ENCODE results near the gene TRIM28.

TRIM28 gene

DNA sequence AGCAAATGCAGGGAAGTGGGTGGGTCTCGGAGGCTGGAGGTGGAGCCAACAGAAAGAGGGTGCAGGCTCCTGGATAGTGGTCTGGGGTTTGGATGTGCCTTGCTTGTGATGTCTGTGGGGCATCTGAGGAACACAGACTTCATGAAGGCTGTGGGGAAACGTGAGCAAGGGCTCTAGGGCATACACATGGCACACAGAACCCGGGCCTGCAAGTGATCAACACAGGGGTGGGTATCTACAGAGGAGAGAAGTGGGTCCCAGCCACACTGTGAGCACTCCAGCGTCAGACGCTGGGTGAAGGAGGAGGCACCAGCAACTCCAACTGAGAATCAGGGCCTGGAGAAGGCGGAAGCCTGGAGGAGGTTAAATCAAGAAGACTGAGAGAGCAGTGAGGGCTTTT lies 20.0 kb downstream of the TRIM28 start:
- TF ChIP-seq ZFX (IDR thresholded peaks at IDR 0.05), result no peak
- TF ChIP-seq, protein P1, sequence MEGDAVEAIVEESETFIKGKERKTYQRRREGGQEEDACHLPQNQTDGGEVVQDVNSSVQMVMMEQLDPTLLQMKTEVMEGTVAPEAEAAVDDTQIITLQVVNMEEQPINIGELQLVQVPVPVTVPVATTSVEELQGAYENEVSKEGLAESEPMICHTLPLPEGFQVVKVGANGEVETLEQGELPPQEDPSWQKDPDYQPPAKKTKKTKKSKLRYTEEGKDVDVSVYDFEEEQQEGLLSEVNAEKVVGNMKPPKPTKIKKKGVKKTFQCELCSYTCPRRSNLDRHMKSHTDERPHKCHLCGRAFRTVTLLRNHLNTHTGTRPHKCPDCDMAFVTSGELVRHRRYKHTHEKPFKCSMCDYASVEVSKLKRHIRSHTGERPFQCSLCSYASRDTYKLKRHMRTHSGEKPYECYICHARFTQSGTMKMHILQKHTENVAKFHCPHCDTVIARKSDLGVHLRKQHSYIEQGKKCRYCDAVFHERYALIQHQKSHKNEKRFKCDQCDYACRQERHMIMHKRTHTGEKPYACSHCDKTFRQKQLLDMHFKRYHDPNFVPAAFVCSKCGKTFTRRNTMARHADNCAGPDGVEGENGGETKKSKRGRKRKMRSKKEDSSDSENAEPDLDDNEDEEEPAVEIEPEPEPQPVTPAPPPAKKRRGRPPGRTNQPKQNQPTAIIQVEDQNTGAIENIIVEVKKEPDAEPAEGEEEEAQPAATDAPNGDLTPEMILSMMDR (conservative IDR thresholded peaks at IDR 0.05), result no peak
- H3K27ac ChIP-seq, result no peak overlapping the region

DNA sequence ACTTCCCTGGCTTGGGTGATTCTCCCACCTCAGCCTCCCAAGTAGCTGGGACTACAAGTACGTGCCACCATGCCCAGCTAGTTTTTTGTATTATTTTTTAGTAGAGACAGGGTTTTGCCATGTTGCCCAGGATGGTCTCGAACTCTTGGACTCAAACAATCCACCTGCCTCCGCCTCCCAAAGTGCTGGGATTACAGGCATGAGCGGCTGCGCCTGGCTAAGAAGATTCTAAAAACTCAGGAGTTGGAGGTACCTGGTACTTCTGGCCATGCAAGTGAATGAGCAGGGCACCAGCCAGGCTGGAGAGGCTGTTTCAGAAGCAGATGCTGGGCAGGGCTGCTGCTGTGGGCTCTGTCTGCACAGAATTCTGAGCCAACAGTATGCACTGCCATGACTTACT lies 23.1 kb downstream of the TRIM28 start:
- H3K27ac ChIP-seq, result no peak overlapping the region
- TF ChIP-seq ZFX (IDR thresholded peaks at IDR 0.05), result no peak
- TF ChIP-seq, protein P1 (conservative IDR thresholded peaks at IDR 0.05), result no peak

DNA sequence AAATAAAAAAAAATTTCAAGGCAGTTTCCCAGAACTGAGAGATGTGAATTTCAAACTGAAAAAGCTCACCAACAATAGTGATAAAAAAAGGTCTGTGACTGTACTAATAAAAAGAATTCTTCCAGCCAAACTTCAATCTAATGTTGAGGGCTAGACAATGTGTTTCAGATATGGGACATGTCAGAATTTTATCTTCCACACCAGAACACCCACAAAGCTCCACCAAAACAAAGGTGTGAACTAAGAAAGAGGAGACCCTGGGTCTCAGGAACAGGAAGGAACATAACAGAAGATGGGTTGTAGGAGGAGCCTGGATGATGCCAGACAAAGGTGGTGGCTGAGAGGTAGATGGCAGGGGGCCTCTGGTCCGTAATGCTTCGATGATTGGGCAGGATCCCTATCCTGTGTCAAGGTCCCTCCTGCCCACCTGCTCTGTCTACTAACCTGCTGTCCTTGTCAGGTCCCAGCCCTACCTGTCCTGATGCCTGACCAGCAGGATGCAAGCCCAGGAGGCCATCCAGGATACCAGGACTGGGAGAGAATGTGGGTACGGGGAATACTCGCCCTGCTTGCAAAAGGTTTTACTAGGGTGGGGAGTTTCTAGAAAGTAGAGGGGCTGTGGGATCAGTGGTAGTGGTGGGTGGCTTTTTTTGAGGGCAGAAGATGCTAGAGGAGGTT lies 24.7 kb downstream of the TRIM28 start:
- TF ChIP-seq, protein P1 (conservative IDR thresholded peaks at IDR 0.05), result no peak
- TF ChIP-seq ZFX (IDR thresholded peaks at IDR 0.05), result no peak
- no peak overlapping the region for H3K27ac ChIP-seq

DNA sequence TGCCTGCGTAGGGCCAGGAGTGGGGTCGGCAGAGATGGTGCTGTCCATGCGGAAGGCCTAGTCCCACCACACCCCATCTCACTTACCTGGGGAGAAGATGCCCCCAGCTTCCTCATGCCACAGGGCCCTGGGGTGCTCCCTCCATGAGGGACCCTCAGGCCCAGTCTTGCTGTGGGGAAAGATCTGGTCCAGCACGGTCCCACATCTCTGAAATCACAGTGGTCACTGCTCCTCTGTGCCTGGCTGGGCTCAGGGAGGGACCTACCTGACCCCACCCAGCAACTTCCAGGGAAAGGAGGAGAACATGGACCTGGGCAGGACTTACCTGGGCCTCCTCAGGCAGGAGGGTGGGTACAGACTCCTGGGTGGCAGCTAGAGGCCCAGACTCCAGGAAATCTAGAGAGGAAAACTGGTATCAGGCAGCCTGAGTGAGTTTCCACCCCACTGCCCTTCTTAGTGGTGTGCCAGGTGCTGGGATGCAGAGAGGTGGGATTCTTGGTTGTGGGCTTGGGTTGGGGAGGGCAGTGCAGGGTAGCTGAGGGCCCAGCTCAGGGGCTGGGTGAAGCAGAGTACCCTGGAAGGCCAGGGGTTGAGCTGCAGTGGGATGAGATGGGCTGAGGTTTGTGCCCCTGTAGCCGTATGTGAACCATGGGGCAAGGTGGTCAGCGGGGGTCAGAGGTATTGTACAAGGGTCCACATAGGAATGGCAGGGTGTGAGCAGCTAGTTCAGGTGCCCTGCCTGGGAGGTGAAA lies 25.5 kb downstream of the TRIM28 start:
- H3K27ac ChIP-seq, result no peak overlapping the region
- no peak for TF ChIP-seq ZFX (IDR thresholded peaks at IDR 0.05)
- TF ChIP-seq, protein P1 (conservative IDR thresholded peaks at IDR 0.05), result no peak

DNA sequence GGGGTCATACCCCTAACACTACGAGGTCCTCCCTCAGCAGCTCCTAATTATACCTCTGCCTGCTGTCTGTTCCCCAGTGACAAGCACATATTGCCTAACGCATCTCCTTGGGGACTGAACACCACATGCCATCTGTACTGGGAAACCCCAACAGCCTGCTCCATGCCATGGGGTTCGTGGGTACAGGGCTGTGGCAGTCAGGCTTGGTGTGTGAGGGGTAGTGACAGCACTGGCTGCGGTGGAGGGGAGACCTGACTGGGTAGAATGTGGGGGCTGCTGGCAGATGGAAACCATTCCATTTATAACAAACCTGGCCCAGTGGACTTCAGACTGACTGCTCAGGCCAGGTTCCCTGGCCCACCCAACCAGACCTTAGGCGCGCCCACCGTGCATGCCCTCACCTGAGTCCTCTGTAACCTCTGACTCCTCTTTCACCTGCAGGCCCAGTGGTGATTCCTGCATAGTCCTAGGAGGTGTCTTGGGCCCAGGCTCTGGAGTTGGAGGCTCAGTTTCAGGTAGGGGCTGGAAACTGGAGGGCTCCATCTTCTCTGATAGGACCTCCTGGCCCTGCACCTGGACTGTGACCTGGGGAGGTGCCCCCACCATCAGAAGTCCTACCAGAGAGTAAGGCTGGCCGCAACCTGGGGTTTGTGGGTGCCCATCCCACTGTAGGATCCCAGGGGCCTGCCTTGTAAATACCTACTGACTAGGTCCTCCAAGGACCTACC lies 26.2 kb downstream of the TRIM28 start:
- TF ChIP-seq ZFX (IDR thresholded peaks at IDR 0.05), result no peak
- TF ChIP-seq, protein P1 (conservative IDR thresholded peaks at IDR 0.05), result no peak
- no peak overlapping the region for H3K27ac ChIP-seq

DNA sequence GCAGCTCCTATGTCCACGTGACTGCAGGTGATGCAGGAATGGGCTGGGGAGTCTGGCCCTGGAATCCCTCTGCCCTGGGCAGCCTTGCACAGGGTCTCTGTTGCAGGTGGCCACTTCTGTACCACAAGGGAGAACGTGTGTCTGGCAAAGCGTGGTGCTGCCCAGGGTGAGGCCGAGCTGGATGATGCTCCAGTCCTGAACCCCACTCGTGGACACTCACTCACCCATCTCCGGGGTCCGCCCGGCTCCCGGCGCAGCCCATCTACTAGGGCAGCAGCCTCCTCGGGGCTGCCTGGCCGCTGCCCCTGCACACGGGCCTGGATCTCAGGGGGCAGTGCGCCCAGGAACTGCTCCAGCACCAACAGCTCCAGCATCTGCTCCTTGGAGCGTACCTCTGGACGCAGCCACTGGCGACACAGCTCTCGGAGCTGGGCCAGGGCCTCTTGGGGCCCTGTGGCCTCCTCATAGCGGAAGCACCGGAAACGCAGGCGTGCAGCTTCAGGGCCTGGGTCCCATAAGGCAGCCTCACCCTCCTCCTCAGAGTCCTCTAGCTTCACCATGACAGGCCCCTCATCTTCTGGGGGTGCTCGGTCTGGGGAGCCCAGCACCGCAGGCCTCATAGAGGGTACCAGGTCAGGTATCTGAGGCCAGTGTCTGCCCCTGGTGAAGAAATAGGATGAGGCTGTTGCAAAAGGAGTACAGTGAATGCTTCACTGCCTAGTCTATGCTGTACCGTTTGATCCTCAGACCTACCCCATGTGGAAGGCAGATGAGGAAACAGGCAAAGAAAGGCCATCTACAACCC lies 27.1 kb downstream of the TRIM28 start:
- no peak for TF ChIP-seq ZFX (IDR thresholded peaks at IDR 0.05)
- TF ChIP-seq, protein P1 (conservative IDR thresholded peaks at IDR 0.05), result no peak
- no peak overlapping the region for H3K27ac ChIP-seq

All from C4-2B (cell line).